SKM-1 treated with dmso at 0.1 percent for 144 hours (cell line): ENCODE data around the gene CRY1.
"Not testable (repeated sequence)": the region's sequence is repeated elsewhere in the genome, so short reads cannot be mapped to it uniquely, and the experiment has no call there.

Source experiments
- DNase-seq: peaks from one replicate; lab custom pipeline; 2025; ENCODE audit not compliant: unreplicated experiment; lab: John Stamatoyannopoulos, UW

The CRY1 gene

GRCh38 chr12:107108995-107109508 is 15.7 kb upstream of the CRY1 start:
- DNase-seq: no peak

DNA sequence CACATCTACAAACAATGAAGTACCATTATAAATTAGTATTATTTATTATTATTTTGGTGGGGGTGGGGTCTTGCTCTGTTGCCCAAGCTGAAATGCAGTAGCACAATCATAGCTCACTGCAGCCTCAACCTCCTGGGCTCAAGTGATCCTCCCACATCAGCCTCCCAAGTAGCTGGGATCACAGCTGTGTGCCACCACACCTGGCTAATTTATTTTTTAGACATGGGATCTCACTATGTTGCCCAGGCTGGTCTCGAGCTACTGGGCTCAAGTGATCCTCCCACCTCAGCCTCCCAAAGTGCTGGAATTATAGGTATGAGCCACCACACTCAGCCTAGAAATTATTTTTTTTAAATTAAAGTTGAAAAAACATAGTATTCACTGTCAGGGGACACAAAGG is 15.0 kb upstream of the CRY1 start:
- not testable (repeated sequence) for DNase-seq

DNA sequence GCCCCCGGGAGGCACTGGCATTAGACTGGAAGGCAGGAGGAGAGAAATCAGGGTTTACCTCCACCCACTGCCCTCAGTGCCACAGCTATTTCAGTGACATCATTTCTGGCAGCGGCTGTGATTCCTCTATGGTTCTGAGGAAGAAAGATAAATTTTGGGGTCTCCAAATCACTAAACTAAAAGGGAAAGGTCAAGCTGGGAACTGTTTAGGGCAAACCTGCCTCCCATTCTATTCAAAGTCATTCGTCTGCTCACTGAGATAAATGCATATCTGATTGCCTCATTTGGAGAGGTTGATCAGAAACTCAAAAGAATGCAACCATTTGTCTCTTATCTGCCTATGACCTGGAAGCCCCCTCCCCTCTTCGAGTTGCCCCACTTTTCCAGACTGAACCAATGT is 14.0 kb upstream of the CRY1 start:
- no peak for DNase-seq

GRCh38 chr12:107106241-107107025 is 13.1 kb upstream of the CRY1 start:
- no peak for DNase-seq

DNA sequence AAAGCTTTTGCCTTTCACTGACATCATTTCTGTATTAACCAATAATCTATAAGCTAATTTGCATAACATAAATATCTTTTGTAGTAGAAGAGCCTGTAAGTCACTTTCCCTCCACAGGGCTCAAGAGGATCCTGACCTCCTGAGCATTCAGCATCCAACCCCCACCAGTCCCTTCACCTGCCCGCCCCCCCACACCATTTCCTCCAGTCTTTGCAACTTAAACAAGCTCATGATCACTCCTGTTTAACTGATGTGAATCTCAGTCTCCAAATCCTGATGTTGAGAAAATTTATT is 12.0 kb upstream of the CRY1 start:
- no peak for DNase-seq

DNA sequence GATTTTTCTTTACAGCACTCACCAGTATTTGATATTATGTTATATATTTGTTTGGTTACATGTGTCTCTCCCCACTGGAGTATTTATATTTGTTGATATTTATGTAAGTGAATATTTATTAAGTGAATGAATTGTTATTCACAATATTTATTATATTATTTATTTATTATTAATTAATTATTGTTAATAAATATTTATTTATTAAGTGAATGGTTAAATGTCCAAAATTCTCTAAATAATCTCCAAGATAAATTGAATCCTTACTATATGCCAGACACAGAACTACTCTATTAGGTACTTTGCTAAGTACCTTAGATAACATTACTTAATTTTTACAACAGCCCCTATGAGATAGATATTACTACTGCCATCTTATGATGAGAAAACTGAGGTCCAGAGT is 10.2 kb upstream of the CRY1 start:
- no peak for DNase-seq

GRCh38 chr12:107103097-107103496 is 9.7 kb upstream of the CRY1 start:
- DNase-seq: no peak

DNA sequence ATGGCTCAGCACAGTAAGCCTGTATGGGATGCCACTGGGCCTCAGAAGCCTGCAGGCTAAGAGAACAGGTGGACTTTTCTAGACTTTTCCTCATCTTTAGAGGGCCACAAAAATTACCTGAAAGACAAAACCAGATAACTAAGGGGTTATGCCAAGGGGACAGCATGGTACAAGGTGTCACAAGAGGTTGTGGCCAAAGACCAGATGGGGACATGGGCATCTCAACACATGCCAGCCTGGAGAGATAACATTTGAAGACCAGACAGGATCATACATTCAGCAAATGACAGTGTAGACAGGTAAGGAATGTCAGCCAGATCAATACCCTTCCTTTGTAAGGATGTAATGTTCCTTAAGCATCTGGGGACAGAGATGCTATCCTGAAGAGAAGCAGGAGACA is 8.9 kb upstream of the CRY1 start:
- no peak for DNase-seq

DNA sequence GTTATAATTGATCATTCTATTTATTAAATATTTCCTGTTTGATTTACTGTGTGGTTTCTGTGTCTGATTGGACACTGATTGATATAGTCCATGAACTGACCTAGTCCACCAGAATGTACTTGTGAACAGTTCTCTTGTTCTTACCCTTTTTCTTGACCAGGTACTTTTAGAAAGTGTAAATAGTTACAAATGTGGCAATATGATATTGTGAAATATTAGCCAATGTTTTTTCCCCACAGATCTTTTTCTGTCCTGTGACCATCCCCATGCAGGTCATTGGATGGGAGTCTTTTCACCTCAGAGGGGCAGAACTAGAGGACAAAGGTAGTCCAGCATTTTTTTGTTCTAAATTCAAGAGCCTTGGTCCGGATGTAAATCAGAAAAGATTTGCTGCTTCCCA is 8.3 kb upstream of the CRY1 start:
- DNase-seq: no peak

DNA sequence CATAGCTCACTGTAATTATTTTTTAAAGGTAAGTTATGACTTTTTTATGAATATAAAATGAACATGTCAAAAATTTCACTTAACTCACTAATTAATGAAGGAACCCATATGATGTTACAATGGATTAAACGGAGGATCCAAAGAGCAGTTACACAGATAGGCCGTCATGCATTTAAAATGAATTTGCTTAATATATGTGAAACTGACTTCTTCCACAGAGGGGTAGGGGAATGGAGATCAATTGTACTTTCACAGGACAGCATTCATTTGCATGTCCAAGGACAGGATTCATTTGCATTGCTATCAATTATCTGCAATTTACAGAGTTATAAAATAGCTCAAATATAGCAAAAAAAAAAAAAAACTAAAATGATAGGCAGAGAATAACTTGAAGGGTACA is 6.6 kb upstream of the CRY1 start:
- DNase-seq: no peak

DNA sequence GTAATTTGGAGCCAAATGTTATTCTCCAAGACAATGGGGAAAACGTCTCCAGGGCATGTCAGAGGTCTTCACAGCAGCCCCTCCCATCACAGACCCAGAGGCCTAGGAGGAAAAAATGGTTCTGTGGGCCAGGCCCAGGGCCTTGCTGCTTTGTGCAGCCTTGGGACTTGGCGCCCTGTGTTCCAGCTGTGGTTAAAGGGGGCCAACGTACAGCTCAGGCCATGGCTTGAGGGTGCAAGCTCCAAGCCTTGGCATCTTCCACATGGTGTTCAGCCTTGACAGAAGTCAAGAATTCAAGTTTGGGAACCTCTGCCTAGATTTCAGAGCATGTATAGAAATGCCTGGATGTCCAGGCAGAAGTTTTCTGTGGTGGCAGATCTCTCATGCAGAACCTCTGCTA is 3.2 kb upstream of the CRY1 start:
- no peak for DNase-seq

DNA sequence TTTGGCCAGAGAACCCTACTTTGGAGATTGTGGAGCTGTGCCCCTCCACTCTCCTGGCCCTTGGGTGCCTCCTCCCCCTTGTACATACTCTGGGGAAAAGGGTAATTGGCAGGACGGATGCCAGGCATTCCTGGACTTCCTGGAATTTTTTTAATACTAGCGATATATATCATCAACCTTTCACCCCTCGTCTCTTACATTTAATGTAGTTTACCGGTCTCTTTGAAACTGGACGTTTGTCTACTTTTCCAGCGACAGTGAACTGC is 767 bp upstream of the CRY1 start:
- DNase-seq: no peak

DNA sequence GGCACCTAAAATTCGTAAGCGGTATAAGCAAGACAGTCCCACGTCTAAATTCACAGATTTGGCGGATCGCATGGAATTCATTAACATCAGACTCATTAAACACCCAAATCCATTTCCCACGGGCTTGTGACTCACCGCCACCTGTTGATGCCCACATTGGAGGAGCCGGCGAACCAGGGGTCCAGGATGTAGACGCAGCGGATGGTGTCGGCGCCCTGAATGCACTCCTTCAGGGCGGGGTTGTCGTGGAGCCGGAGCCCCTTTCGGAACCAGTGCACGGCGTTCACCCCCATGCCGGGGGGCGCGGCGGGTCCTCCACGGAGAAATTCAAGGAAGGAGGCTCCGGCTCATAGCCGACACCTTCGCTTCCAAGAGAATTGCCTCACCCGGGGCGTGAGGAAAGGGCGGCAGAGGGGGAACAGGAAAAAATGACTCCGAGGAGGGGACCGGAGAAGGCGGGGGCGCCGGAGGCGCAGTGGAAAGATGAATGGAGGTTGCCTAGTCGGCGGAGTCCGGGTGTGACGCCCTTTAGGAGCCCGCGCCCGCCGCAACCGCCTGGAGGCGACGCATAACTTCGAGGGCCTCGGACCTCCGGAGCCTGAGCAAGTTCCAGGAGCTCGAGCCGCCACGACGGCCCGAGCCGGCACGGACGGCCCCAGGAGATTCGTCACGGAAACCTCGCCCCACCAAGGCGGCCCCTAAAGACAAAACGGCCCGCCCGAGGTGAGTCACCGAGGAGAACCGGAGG is 506 bp downstream of the CRY1 start:
- DNase-seq: no peak

DNA sequence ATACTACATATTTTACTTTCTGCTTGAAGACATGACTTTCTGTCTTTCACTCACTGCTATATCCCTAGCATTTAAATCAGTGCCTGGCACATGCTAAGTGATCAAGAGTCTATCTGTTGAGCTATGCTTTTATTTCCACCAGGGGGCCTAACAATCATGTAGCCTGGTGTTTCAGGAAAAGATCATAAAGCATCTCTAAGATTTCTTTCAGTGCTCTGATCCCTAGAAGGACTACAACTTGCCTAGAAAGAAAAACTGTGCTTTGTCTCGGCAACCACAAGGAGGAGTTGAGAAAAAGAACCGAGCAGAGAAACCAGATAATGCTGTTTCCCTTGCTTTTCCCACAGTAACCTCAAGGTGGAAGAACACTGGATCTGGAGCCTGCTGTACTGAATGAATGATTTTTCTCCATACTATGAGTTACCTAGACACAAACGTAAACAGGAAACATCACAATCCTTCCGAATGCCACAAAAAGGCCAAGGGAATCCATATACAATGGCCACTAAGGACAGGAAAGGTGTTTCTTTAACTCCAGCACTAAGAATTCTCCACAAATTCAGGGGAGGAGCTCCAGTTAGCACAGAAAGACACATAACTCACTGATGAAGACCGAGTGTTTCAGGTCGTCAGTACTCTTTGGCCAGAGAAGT is 1.2 kb downstream of the CRY1 start:
- DNase-seq: peak; percentile 46

GRCh38 chr12:107091381-107091780 is 2.0 kb downstream of the CRY1 start:
- DNase-seq: no peak

DNA sequence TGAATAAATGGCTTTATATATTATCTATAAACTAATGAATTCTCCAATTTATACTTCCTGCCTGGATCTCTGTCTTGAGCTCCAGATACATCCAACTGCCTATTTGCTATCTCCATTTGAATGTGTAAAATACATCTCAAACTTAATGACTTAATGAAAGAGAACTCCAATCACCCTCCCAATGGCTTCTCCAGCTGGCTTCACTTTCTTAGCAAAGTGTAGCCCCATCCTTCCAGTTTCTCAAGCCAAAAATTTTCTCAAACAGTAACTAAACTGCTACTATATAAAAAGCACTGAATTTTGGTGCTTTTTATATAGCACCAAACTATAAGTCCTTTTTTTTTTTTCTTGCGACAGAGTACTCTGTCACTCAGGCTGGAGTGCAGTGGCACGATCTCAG is 2.6 kb downstream of the CRY1 start:
- DNase-seq: no peak

DNA sequence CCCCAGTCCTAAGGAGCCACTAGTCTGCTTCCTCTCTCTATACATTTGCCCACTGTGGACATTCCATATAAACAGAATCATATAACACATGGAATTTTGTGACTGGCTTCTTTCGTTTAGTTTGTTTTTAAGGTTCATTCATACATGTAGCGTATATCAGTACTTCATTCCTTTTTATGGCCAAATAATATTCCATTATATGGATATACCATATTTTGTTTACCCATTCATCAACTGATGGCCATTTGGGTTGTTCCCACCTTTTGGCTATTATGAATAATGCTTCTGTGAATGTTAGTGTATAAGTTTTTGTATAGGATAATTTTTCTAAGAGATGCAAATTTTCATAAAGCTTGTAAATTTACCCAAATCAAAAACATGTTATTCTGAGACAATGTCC is 4.4 kb downstream of the CRY1 start:
- DNase-seq: no peak

DNA sequence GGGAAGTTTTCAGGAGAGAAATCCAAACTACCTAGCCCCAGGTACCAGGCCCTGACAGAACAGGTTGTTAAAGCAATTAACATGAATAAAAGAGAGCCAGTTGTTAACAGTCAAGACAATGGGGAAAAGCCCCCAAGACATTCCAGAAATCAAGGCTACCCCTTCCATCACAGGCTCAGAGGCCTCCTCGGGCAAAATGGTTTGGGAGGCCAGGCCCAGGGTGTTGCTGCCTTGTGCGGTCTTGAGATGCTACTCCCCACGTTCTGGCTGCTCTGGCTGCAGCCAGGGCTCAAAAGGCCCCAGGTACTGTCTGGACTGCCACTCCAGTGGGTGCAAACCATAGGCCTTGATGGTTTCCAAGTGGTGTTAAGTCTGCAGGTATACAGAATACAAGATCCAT is 7.0 kb downstream of the CRY1 start:
- no peak for DNase-seq

- no peak for DNase-seq
These were observed 11.6 kb downstream of the CRY1 start for GRCh38 chr12:107081778-107082177.

- no peak for DNase-seq
These were observed 13.1 kb downstream of the CRY1 start for GRCh38 chr12:107080299-107080698.

DNA sequence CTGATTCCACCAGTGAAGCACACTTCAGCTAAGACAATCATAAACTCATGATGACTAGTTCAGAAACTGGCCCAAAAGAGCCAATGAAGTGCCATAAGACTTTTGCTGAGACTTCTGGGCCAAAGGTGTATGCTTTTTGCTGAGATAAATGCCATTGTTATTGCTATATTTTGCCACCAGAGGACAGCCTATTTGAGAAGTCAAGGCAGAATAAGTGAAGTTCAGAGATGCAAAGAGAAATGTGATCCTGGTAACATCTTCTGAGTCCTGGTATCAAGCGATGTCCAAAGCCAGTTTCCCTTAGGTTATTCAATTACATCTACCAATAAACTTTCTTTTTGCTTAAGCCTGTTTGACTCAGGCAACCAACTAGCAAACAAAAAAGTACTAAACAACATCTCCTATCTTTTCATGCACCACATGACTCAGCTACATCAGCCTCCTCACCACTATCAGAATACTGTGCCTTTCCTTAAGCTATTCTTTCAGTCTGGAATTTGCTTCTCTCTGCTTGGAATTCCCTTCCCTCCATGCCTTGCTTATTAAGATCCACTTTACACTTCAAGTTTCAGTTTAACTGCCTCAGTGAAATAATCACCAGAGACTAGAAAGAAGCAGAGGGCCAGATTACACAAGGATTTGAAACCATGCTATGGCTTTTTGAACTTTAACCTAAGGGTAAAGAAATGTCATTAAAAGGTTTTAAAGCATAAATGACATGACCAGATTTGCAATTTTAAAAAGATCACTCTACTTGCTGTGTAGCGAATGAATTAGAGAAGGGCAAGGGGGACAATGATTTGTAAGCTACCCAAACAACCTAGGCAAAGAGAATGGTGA is 14.0 kb downstream of the CRY1 start:
- DNase-seq: no peak

DNA sequence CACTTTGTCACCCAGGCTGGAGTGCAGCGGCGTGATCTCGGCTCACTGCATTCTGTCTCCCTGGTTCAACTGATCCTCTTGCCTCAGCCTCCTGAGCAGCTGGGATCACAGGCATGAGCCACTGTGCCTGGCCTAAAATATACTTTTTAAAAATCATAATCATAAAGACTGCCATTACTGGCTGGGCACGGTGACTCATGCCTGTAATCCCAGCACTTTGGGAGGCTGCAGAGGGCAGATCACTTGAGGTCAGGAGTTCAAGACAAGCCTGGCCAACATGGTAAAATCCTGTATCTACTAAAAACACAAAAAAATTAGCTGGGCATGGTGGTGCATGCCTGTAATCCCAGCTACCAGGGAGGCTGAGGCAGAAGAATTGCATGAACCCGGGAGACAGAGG is 20.1 kb downstream of the CRY1 start:
- not testable (repeated sequence) for DNase-seq
